ENCODE results near the gene ARSB.

ARSB gene

GRCh38 chr5:78819707-78820106, 165.4 kb downstream of the ARSB start:
- H4K20me1 ChIP-seq (ENCODE audit: control insufficient read depth, insufficient read depth, low read depth, low read length) = no peaks in the 10 kb centered on the region
- H3K4me1 ChIP-seq (ENCODE audit: control insufficient read depth, low read length) = peaks cover 20% of the 10 kb centered on the region
- no peaks in the 10 kb centered on the region for H3K79me2 ChIP-seq (ENCODE audit: control insufficient read depth, low read length)
- H3K36me3 ChIP-seq (ENCODE audit: control insufficient read depth, low read length) = no peaks in the 10 kb centered on the region
- no peak overlapping the region for H3K27ac ChIP-seq (ENCODE audit: low read depth, low read length)
- H3K9me2 ChIP-seq (replicated peaks; ENCODE audit: control insufficient read depth, low read length) = no peaks in the 10 kb centered on the region
- H3K27me3 ChIP-seq (ENCODE audit: control insufficient read depth, low read length) = no peaks in the 10 kb centered on the region
- TF ChIP-seq CTCF (IDR thresholded peaks at IDR 0.05; ENCODE audit: low read depth, low read length, poor library complexity, severe bottlenecking) (no peak), EZH2phosphoT487 (IDR thresholded peaks at IDR 0.05; ENCODE audit: borderline replicate concordance, low read length) (no peak)
- H3K4me2 ChIP-seq (ENCODE audit: low read length) = no peak overlapping the region
- H3K9me3 ChIP-seq (ENCODE audit: control insufficient read depth, insufficient read depth, low read length) = no peaks in the 10 kb centered on the region
- no peak overlapping the region for H3K4me3 ChIP-seq (ENCODE audit: low read length)
- H3F3A ChIP-seq (ENCODE audit: control insufficient read depth, insufficient read depth) = no peaks in the 10 kb centered on the region

- no peaks in the 10 kb centered on the region for H3K9me3 ChIP-seq (ENCODE audit: control insufficient read depth, insufficient read depth, low read length)
- H4K20me1 ChIP-seq (ENCODE audit: control insufficient read depth, insufficient read depth, low read depth, low read length) = no peaks in the 10 kb centered on the region
- H3K79me2 ChIP-seq (ENCODE audit: control insufficient read depth, low read length) = no peaks in the 10 kb centered on the region
- H3K36me3 ChIP-seq (ENCODE audit: control insufficient read depth, low read length) = no peaks in the 10 kb centered on the region
- TF ChIP-seq CTCF (IDR thresholded peaks at IDR 0.05; ENCODE audit: low read depth, low read length, poor library complexity, severe bottlenecking) (no peak), EZH2phosphoT487 (IDR thresholded peaks at IDR 0.05; ENCODE audit: borderline replicate concordance, low read length) (no peak)
- no peaks in the 10 kb centered on the region for H3K27me3 ChIP-seq (ENCODE audit: control insufficient read depth, low read length)
- H3F3A ChIP-seq (ENCODE audit: control insufficient read depth, insufficient read depth) = no peaks in the 10 kb centered on the region
- no peaks in the 10 kb centered on the region for H3K9me2 ChIP-seq (replicated peaks; ENCODE audit: control insufficient read depth, low read length)
- H3K4me2 ChIP-seq (ENCODE audit: low read length) = no peak overlapping the region
- H3K4me1 ChIP-seq (ENCODE audit: control insufficient read depth, low read length) = peaks cover 15% of the 10 kb centered on the region
- H3K4me3 ChIP-seq (ENCODE audit: low read length) = no peak overlapping the region
- no peak overlapping the region for H3K27ac ChIP-seq (ENCODE audit: low read depth, low read length)
These were observed 165.9 kb downstream of the ARSB start for GRCh38 chr5:78819166-78819565.

- H3K4me1 ChIP-seq (ENCODE audit: control insufficient read depth, low read length) = peaks cover 5% of the 10 kb centered on the region
- H3K9me2 ChIP-seq (replicated peaks; ENCODE audit: control insufficient read depth, low read length) = no peaks in the 10 kb centered on the region
- no peaks in the 10 kb centered on the region for H3K27me3 ChIP-seq (ENCODE audit: control insufficient read depth, low read length)
- no peaks in the 10 kb centered on the region for H3F3A ChIP-seq (ENCODE audit: control insufficient read depth, insufficient read depth)
- no peaks in the 10 kb centered on the region for H4K20me1 ChIP-seq (ENCODE audit: control insufficient read depth, insufficient read depth, low read depth, low read length)
- H3K9me3 ChIP-seq (ENCODE audit: control insufficient read depth, insufficient read depth, low read length) = no peaks in the 10 kb centered on the region
- H3K4me3 ChIP-seq (ENCODE audit: low read length) = no peak overlapping the region
- no peak overlapping the region for H3K4me2 ChIP-seq (ENCODE audit: low read length)
- no peaks in the 10 kb centered on the region for H3K79me2 ChIP-seq (ENCODE audit: control insufficient read depth, low read length)
- H3K36me3 ChIP-seq (ENCODE audit: control insufficient read depth, low read length) = no peaks in the 10 kb centered on the region
- H3K27ac ChIP-seq (ENCODE audit: low read depth, low read length) = no peak overlapping the region
- TF ChIP-seq EZH2phosphoT487 (IDR thresholded peaks at IDR 0.05; ENCODE audit: borderline replicate concordance, low read length) = no peak
- no peak for TF ChIP-seq CTCF (IDR thresholded peaks at IDR 0.05; ENCODE audit: low read depth, low read length, poor library complexity, severe bottlenecking)
These were observed 168.9 kb downstream of the ARSB start for GRCh38 chr5:78816143-78816765.
